Fibroblast of villous mesenchyme (primary cell): ENCODE measurements around the gene NFU1. TPM values are rescaled to one million over a fixed set of nuclear protein-coding genes. Genes with fewer than 3 reads are reported as not detected.

ENCODE experiments used
- DNase-seq: peaks from one replicate; pipeline ENCODE4 v3.0.0-alpha.2; 2010; ENCODE audit warnings: low read depth
- H3K4me3 ChIP-seq: 2 replicates; pipeline ENCODE4 v1.5.1; 2011; ENCODE audit warnings: low read depth, mild to moderate bottlenecking, low read length
- CTCF ChIP-seq: IDR thresholded peaks from 2 replicates; pipeline ENCODE4 v1.5.1; 2012; ENCODE audit warnings: low read depth, mild to moderate bottlenecking, low read length; ENCODE audit not compliant: insufficient read depth
- total RNA-seq: library from RNA; depleted of rRNA; stranded (reverse); fragments of >200 nt; gene quantifications from 2 replicates; pipeline ENCODE4 v1.2.3, GENCODE V29; 2012

Gene NFU1
- total RNA-seq, 1 donor: 61.7 TPM

GRCh38 chr2:69474688-69475087 is 37.5 kb upstream of the NFU1 start:
- no peak for TF ChIP-seq CTCF
- no peak for DNase-seq
- H3K4me3 ChIP-seq: no peak overlapping the region

GRCh38 chr2:69471793-69472192 is 34.6 kb upstream of the NFU1 start:
- H3K4me3 ChIP-seq: no peak overlapping the region
- no peak for TF ChIP-seq CTCF
- no peak for DNase-seq

- H3K4me3 ChIP-seq: no peak overlapping the region
- TF ChIP-seq CTCF: no peak
- DNase-seq: no peak
Observed at GRCh38 chr2:69470911-69471310, 33.7 kb upstream of the NFU1 start.

GRCh38 chr2:69469784-69470183 is 32.5 kb upstream of the NFU1 start:
- H3K4me3 ChIP-seq: no peak overlapping the region
- DNase-seq: no peak
- TF ChIP-seq CTCF: no peak

GRCh38 chr2:69469375-69469774 is 32.1 kb upstream of the NFU1 start:
- no peak for DNase-seq
- TF ChIP-seq CTCF: no peak
- H3K4me3 ChIP-seq: no peak overlapping the region

- H3K4me3 ChIP-seq: no peak overlapping the region
- no peak for DNase-seq
- TF ChIP-seq CTCF: no peak
Observed at GRCh38 chr2:69466728-69467127, 29.5 kb upstream of the NFU1 start.
